ENCODE results near the gene MAP2K7.

DNA sequence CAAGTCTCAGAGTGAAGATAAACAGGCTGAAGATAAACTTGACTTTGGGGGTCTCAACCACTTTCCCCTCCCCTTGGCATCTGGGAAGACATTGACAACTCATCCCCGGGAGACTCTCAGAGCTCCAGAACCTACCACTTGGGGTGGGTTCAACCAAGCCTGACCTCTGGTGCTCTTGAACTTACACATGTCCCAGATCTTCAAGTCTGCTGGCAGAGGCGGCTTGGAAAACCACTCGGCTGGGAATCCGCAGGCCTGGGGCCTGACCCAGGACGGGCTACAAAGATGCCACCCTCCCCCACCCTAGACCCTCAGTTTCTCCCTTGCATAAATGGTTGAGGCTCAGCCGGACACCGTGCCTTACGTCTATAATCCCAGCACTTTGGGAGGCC, 14.9 kb upstream of the MAP2K7 start:
- TF ChIP-seq, protein P1, sequence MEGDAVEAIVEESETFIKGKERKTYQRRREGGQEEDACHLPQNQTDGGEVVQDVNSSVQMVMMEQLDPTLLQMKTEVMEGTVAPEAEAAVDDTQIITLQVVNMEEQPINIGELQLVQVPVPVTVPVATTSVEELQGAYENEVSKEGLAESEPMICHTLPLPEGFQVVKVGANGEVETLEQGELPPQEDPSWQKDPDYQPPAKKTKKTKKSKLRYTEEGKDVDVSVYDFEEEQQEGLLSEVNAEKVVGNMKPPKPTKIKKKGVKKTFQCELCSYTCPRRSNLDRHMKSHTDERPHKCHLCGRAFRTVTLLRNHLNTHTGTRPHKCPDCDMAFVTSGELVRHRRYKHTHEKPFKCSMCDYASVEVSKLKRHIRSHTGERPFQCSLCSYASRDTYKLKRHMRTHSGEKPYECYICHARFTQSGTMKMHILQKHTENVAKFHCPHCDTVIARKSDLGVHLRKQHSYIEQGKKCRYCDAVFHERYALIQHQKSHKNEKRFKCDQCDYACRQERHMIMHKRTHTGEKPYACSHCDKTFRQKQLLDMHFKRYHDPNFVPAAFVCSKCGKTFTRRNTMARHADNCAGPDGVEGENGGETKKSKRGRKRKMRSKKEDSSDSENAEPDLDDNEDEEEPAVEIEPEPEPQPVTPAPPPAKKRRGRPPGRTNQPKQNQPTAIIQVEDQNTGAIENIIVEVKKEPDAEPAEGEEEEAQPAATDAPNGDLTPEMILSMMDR (IDR thresholded peaks at IDR 0.05; ENCODE audit: borderline replicate concordance, extremely low read depth, low read length, poor library complexity, severe bottlenecking), result no peak
- no peak for TF ChIP-seq EZH2 (IDR thresholded peaks at IDR 0.05; ENCODE audit: borderline replicate concordance, low read depth, low read length, severe bottlenecking)

Measured in DND-41 (cell line).